Vagina (tissue), 2 donors: ENCODE results near the gene HPGDS.

ENCODE experiments used
- POLR2A ChIP-seq, 2 donors: fragments of 450-650 bp; IDR thresholded peaks; one replicate each; pipeline ENCODE4 v1.6.1; 2017; ENCODE audit warnings: antibody characterized with exemption in 2 of 2, mild to moderate bottlenecking in 2 of 2, moderate library complexity in 2 of 2
- POLR2AphosphoS5 ChIP-seq, 2 donors: sonication (generic); formaldehyde crosslinking; IDR thresholded peaks; one replicate each; pipeline ENCODE4 v1.9.0; 2017; ENCODE audit warnings: antibody characterized with exemption in 2 of 2, mild to moderate bottlenecking in 2 of 2, low read depth in 1 of 2; ENCODE audit not compliant: insufficient read depth in 1 of 2
- TF ChIP-seq, protein P1 (sequence below), 3 experiments: fragments of 450-650 bp in 2 of 3; fragments of 200-600 bp in 1 of 3; sonication (generic) in 1 of 3; IDR thresholded peaks; one replicate each; pipeline ENCODE4 v1.5.1; 2017 to 2019; ENCODE audit warnings: antibody characterized with exemption in 3 of 3, mild to moderate bottlenecking in 2 of 3, moderate library complexity in 2 of 3

DNA sequence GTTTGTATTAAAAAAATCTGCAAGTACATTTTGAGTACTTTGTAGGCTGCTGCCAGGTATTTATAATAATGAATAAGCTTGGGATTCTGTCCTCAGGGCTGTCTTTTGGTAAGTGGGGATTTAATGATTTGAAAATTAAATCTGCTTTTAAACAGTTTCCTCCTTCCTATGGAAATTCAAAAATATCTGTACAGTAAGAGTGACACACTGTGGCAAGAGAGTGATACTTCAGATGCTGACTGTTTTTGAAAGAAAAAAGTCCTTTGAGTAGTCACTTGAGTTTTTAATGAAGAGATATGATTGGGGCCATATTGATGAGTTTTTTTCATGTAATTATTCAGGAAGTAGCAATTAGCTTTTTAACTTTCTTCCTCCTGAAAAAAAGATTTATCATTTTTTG lies 85.8 kb downstream of the HPGDS start:
- TF ChIP-seq, protein P1, sequence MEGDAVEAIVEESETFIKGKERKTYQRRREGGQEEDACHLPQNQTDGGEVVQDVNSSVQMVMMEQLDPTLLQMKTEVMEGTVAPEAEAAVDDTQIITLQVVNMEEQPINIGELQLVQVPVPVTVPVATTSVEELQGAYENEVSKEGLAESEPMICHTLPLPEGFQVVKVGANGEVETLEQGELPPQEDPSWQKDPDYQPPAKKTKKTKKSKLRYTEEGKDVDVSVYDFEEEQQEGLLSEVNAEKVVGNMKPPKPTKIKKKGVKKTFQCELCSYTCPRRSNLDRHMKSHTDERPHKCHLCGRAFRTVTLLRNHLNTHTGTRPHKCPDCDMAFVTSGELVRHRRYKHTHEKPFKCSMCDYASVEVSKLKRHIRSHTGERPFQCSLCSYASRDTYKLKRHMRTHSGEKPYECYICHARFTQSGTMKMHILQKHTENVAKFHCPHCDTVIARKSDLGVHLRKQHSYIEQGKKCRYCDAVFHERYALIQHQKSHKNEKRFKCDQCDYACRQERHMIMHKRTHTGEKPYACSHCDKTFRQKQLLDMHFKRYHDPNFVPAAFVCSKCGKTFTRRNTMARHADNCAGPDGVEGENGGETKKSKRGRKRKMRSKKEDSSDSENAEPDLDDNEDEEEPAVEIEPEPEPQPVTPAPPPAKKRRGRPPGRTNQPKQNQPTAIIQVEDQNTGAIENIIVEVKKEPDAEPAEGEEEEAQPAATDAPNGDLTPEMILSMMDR (IDR thresholded peaks at IDR 0.05): no peak
- TF ChIP-seq POLR2A (IDR thresholded peaks at IDR 0.05): no peak
- no peak for TF ChIP-seq POLR2AphosphoS5 (IDR thresholded peaks at IDR 0.05; ENCODE audit: insufficient read depth in 1 of 2, low read depth in 1 of 2)
